ENCODE results near the gene AAR2.

The AAR2 gene

GRCh38 chr20:36285746-36286447 lies 49.6 kb downstream of the AAR2 start:
- no peak for DNase-seq

- no peak for DNase-seq
Observed at GRCh38 chr20:36297656-36298055, 61.4 kb downstream of the AAR2 start.

- no peak for DNase-seq
Observed at GRCh38 chr20:36298061-36298460, 61.8 kb downstream of the AAR2 start.

GRCh38 chr20:36298795-36299339 lies 62.6 kb downstream of the AAR2 start:
- no peak for DNase-seq

- no peak for DNase-seq
Observed at GRCh38 chr20:36299459-36299858, 63.2 kb downstream of the AAR2 start.

- no peak for DNase-seq
Observed at GRCh38 chr20:36301359-36302119, 65.3 kb downstream of the AAR2 start.

- no peak for DNase-seq
Observed at GRCh38 chr20:36303020-36303595, 66.8 kb downstream of the AAR2 start.

- DNase-seq: no peak
Observed at GRCh38 chr20:36303831-36304230, 67.6 kb downstream of the AAR2 start.

GRCh38 chr20:36304786-36305495 lies 68.7 kb downstream of the AAR2 start:
- DNase-seq: no peak

GRCh38 chr20:36305602-36306551 lies 69.6 kb downstream of the AAR2 start, which contains the start of gene DLGAP4:
DLGAP4 (plus strand) TSS chr20:36306339; CDS start chr20:36431718, 125,379 bp downstream.
- DNase-seq: peak in 2 of 3 experiments; percentile 37 to 54

All from NCI-H1417 (cell line).